NB4 (cell line): ENCODE measurements around the gene SENP8.

Experiments
- DNase-seq: peaks from one replicate; pipeline ENCODE4 v3.0.0; 2010; ENCODE audit warnings: low read depth
- H3K4me3 ChIP-seq: one replicate; pipeline ENCODE4 v1.5.1; 2011; ENCODE audit warnings: mild to moderate bottlenecking, low read depth, low read length, moderate library complexity
- MYC ChIP-seq: IDR thresholded peaks from 2 replicates; pipeline ENCODE4 v1.6.1; 2011; ENCODE audit warnings: low read depth, low read length
- POLR2A ChIP-seq: IDR thresholded peaks from 2 replicates; pipeline ENCODE4 v1.6.1; 2011; ENCODE audit warnings: mild to moderate bottlenecking; ENCODE audit not compliant: insufficient read length; ENCODE audit errors: extremely low read depth
- TF ChIP-seq, protein P1 (sequence below): IDR thresholded peaks from 2 replicates; pipeline ENCODE4 v1.6.1; 2011; ENCODE audit warnings: low read depth, low read length
- TF ChIP-seq, protein P2 (sequence below): IDR thresholded peaks from one replicate; pipeline ENCODE4 v1.5.1; 2012; ENCODE audit warnings: low read depth, low read length

The SENP8 gene

GRCh38 chr15:72077950-72078349, 40.3 kb upstream of the SENP8 start:
- no peak overlapping the region for H3K4me3 ChIP-seq
- no peak for DNase-seq
- no peak for TF ChIP-seq MYC
- TF ChIP-seq, protein P1, sequence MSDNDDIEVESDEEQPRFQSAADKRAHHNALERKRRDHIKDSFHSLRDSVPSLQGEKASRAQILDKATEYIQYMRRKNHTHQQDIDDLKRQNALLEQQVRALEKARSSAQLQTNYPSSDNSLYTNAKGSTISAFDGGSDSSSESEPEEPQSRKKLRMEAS = no peak
- TF ChIP-seq, protein P2, sequence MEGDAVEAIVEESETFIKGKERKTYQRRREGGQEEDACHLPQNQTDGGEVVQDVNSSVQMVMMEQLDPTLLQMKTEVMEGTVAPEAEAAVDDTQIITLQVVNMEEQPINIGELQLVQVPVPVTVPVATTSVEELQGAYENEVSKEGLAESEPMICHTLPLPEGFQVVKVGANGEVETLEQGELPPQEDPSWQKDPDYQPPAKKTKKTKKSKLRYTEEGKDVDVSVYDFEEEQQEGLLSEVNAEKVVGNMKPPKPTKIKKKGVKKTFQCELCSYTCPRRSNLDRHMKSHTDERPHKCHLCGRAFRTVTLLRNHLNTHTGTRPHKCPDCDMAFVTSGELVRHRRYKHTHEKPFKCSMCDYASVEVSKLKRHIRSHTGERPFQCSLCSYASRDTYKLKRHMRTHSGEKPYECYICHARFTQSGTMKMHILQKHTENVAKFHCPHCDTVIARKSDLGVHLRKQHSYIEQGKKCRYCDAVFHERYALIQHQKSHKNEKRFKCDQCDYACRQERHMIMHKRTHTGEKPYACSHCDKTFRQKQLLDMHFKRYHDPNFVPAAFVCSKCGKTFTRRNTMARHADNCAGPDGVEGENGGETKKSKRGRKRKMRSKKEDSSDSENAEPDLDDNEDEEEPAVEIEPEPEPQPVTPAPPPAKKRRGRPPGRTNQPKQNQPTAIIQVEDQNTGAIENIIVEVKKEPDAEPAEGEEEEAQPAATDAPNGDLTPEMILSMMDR = no peak

DNA sequence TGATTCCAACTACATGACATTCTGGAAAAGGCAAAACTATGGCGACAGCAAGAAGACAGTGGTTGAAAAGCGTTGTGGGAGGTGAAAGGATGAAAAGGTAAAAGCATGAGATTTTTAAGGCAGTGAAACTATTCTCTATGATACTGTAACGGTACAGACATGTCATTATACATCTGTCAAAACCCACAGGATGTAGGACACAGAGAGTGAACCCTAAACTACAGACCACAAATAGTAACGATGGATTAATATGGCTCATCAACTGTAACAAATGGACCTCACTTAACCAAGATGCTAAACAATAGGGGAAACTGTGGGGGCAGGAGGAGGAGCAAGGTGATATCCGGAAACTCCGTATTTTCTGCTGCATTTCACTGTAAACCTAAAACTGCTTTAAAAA, 39.3 kb upstream of the SENP8 start:
- TF ChIP-seq MYC = no peak
- no peak for TF ChIP-seq POLR2A
- TF ChIP-seq, protein P1 = no peak
- TF ChIP-seq, protein P2 = no peak
- no peak overlapping the region for H3K4me3 ChIP-seq

GRCh38 chr15:72082176-72082575, 36.0 kb upstream of the SENP8 start:
- H3K4me3 ChIP-seq = no peak overlapping the region
- no peak for TF ChIP-seq POLR2A
- TF ChIP-seq, protein P2 = no peak
- TF ChIP-seq MYC = no peak
- TF ChIP-seq, protein P1 = no peak
- no peak for DNase-seq

More for the DNA sequence above, 39.3 kb upstream of the SENP8 start:
- DNase-seq = no peak

- TF ChIP-seq POLR2A (no peak), MYC (no peak)
- TF ChIP-seq, protein P1 = no peak
- TF ChIP-seq, protein P2 = no peak
- H3K4me3 ChIP-seq = no peak overlapping the region
- DNase-seq = no peak
Measured at GRCh38 chr15:72086010-72086697, 32.0 kb upstream of the SENP8 start.

DNA sequence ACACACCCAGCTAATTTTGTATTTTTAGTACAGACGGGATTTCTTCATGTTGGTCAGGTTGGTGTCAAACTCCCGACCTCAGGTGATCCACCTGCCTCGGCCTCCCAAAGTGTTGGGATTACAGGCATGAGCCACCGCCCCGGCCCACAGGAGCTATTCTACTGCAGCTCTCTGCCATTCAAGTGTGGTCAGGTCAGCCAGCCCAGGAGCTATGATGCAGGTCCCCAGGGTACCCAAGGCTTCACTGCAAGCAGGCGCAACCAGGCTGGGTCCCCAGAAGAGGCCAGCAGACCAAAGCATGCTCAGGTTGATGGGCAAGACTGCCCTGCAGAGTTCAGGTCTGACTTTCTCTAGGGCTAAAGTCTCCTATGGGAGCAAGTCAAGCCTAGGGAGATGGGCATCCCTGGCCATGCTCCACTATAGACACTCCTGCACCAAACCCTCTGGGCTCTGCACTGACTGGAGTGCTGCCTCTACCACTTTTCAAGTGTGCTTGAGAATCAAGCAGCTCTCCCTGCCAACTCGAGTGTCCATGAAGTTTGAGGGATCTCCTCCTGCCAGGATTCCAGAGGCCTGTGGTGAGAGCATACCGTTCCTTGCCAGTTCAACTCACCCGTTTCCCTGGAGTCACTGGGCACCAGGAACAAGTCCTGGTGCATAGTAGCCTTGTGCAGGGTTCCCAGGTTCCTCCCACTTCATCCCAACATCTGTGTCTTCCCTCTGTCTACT, 31.1 kb upstream of the SENP8 start:
- no peak for DNase-seq
- TF ChIP-seq MYC (no peak), POLR2A (no peak)
- TF ChIP-seq, protein P1 = no peak
- TF ChIP-seq, protein P2 = no peak
- H3K4me3 ChIP-seq = no peak overlapping the region
